Activated CD4-positive, alpha-beta T cell treated with anti-CD3 and anti-CD28 coated beads, Interleukin-2, Interleukin-6, amounts not matched to agents 100 ng/mL and 50 ng/mL, durations not matched to agents 16 hours and 8 hours (primary cell): ENCODE measurements around the gene SCN3A.

Experiments used
- DNase-seq: peaks from one replicate; pipeline ENCODE4 v3.0.0-alpha.2; 2020

The SCN3A gene

DNA sequence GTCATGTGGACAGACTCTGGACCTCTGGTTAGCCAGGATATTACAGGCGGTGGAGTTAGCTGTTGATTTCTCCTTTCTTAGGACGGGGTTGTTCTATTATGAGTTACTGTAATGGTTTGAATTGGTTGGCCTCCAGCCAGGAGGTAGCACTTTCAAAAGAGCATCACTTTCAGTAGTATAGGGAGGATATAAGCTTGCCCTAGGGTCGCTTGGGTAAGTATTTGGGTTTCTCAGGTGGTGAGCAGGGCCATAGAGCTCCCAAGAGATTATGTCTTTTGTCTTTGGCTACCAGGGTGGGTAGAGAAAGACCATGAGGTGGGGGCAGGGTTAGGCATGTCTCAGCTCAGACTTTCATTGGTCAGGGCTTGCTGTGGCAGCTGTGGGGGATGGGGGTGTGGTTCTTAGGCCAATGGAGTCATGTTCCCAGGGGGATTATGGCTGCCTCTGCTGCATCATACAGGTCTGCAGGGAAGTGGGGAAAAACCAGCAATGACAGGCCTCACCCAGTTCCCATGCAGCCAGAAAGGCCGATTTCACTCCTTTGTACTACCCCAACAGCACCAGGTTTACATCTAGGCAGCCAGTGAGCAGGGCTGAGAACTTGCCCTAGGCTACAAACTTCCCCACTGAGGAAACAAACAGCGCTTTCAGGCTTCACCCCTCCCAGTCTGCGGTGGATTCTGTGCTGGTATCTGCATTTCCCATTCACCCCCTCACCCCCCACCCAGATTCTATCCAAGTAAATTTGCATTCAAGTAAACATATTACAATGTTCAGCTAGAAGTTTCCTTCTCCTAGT is 159.1 kb downstream of the SCN3A start:
- no peak for DNase-seq
